ENCODE data around the gene SMIM11. TPM values are rescaled to one million over a fixed set of nuclear protein-coding genes. Genes with fewer than 3 reads are reported as not detected.

The SMIM11 gene
- total and polyA plus RNA-seq, 10 of the 15 experiments (the other 5 are each of a cell fraction or from before 2014, with no cell fraction given): 4.8 to 43.1 (median 16.0) TPM

GRCh38 chr21:34363733-34364132, 11.6 kb upstream of the SMIM11 start, which contains the start of gene KCNE2:
KCNE2 (plus strand) TSS chr21:34364006; CDS start chr21:34370479, 6,473 bp downstream.
- in situ Hi-C loops (cut with MboI) (no loop called here), intact Hi-C loops (cut with micrococcal nuclease; ENCODE audit: unreplicated experiment) (no loop called here)
- DNase-seq (ENCODE audit: low read depth, low spot score): no peak
- Histone ChIP-seq H3K36me3 (ENCODE audit: control insufficient read depth in 2 of 2, insufficient read depth in 2 of 2, low read length in 1 of 2) (no peaks in the 10 kb centered on the region), H3K79me2 (ENCODE audit: control insufficient read depth, insufficient read depth, low read length) (no peaks in the 10 kb centered on the region), H3K27me3 (replicated peaks in 1 of 2; ENCODE audit: control insufficient read depth in 2 of 2, insufficient read depth in 2 of 2, low read length in 1 of 2) (peaks cover 0 to 3% of the 10 kb centered on the region in 2 experiments; a peak in 1 of 4 replicates), H3K4me2 (ENCODE audit: control insufficient read depth, insufficient read depth) (no peak within 1 kb of the TSS), H3K9me3 (replicated peaks; ENCODE audit: control insufficient read depth, insufficient read depth, low read length) (no peaks in the 10 kb centered on the region), H3K4me3 (no peak within 1 kb of the TSS), H3K9ac (ENCODE audit: control insufficient read depth, insufficient read depth, low read length) (no peak within 1 kb of the TSS), H4K20me1 (ENCODE audit: control insufficient read depth, insufficient read depth) (no peaks in the 10 kb centered on the region), H2AFZ (ENCODE audit: control insufficient read depth, low read depth, low read length) (no peak within 1 kb of the TSS), H3K4me1 (ENCODE audit: control insufficient read depth, insufficient read depth, low read length) (no peaks in the 10 kb centered on the region), H3K27ac (ENCODE audit: control insufficient read depth, insufficient read depth) (no peak within 1 kb of the TSS)
- 78% methylated on average over 3 of the region's 3 CpGs for WGBS (ENCODE audit: insufficient coverage, insufficient replicate concordance, low lambda C conversion rate, missing lambda C conversion rate)
- TF ChIP-seq RAD51 (IDR thresholded peaks at IDR 0.05) (no peak), ATF2 (IDR thresholded peaks at IDR 0.05; ENCODE audit: low read length) (no peak), USF1 (IDR thresholded peaks at IDR 0.05; ENCODE audit: borderline replicate concordance, extremely low read length, insufficient read depth, low read depth, low read length) (no peak), NR2C2 (IDR thresholded peaks at IDR 0.05; ENCODE audit: borderline replicate concordance, control insufficient read depth, insufficient read length, low read depth) (no peak), POLR2AphosphoS2 (IDR thresholded peaks at IDR 0.05; ENCODE audit: low read depth, low read length) (no peak), BMI1 (IDR thresholded peaks at IDR 0.05; ENCODE audit: borderline replicate concordance) (no peak)
- ChIA-PET RAD21 (ENCODE audit: unreplicated experiment) (no interaction called here), CTCF (interaction anchor here (1.3 kb wide), 1 partner anchor 9 kb away, joined by 4 read pairs; no protein-coding TSS in a partner anchor), POLR2A (no interaction called here), SMC1A (ENCODE audit: uncharacterized antibody, unreplicated experiment) (interaction anchor here (0.6 to 0.7 kb wide), 2 partner anchors 62 to 247 kb away, joined by 3 to 4 read pairs; no protein-coding TSS in a partner anchor)
- no peak for ATAC-seq
- no TSS peak for BruUV-seq (replicated peaks)
- no peak for FAIRE-seq
